Astrocyte of the hippocampus (primary cell): ENCODE results near the gene TRPV5.

ENCODE experiments used
- DNase-seq: peaks from one replicate; pipeline ENCODE4 v3.0.0; 2011; ENCODE audit warnings: low read depth, low spot score

TRPV5 gene

GRCh38 chr7:142871260-142872105, 62.1 kb downstream of the TRPV5 start:
- DNase-seq = no peak

DNA sequence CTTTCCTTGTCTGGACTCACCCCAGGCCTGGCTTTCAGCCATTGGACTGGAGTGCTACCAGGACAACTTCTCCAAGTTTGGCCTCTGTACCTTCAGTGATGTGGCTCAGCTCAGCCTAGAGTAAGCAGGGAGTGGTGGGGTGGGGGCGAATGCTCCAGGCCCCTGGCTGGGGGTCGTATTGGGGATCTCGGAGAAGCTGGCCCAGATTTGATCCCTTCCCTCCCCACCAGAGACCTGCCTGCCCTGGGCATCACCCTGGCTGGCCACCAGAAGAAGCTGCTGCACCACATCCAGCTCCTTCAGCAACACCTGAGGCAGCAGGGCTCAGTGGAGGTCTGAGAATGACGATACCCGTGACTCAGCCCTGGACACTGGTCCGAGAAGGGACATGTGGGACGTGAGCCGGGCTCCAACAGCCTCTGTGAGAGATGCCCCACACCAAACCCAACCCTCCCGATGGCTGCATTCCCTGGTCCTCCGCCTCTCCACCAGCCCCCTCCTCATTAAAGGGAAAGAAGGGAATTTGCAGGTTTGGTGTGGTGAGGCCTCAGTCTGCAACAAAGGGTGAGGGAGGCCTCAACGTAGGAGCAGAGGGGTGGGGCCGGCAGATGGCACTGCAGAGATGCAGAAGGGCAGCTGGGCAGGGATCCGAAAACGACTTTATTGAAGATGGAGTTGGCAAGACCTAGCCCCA, 62.8 kb downstream of the TRPV5 start:
- no peak for DNase-seq

- no peak for DNase-seq
Measured at GRCh38 chr7:142870147-142870559, 63.4 kb downstream of the TRPV5 start.

- no peak for DNase-seq
Measured at GRCh38 chr7:142869434-142869833, 64.1 kb downstream of the TRPV5 start.

DNA sequence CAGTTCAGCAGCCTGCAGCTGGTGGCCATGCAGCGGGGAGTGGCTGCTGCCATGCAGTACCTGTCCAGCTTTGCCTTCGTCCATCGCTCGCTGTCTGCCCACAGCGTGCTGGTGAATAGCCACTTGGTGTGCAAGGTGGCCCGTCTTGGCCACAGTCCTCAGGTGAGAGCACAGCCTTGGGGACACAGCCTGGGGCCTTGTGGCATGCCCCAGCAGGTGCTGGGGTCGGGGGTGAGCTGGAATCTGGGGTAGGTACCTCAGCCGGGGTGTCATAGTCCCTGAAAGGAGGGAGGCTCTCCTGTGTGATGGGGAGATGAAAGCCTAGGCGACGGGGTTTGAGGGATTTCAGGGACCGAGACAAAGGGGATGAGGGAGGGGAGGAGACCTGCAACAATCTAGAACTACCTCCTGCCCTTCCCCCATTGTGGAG, 64.5 kb downstream of the TRPV5 start:
- DNase-seq = no peak

- DNase-seq = no peak
Measured at GRCh38 chr7:142868188-142868985, 65.2 kb downstream of the TRPV5 start.

GRCh38 chr7:142867398-142868187, 66.0 kb downstream of the TRPV5 start:
- no peak for DNase-seq

GRCh38 chr7:142867097-142867378, 66.5 kb downstream of the TRPV5 start:
- DNase-seq = no peak

- peak; percentile 41 for DNase-seq
Measured at GRCh38 chr7:142866361-142867096, 67.0 kb downstream of the TRPV5 start.

GRCh38 chr7:142865766-142866165, 67.8 kb downstream of the TRPV5 start:
- no peak for DNase-seq

- no peak for DNase-seq
Measured at GRCh38 chr7:142864980-142865747, 68.4 kb downstream of the TRPV5 start.

- DNase-seq = no peak
Measured at GRCh38 chr7:142863891-142864685, 69.5 kb downstream of the TRPV5 start.

DNA sequence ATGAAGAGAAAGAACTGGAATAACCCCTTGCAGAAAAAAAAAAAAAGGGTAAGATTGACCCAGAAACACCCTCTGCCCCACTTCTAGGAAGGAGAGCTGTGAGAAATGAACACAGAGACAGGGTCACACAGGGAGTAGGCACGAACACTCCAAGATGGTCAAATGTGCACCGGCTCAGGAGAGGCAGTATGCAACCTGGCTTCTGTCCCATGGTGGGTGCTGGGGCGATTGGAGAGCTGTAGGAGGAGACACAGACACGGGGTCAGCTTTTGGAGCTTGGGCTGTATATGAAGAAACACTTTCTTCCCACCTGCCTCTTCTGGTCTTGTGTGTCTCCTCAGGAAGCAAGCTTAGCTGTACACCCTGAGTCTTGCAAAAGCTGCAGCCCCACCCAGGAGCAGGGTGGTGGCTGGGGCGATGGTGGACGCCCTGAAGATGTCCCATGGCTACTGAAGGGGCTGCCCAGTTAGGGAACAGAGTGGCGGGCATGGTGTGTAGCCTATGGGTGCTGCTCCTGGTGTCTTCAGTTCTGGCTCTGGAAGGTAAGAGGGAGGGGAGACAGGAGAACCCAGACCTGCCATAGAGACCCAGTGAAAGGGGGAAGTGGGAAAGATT, 70.7 kb downstream of the TRPV5 start:
- no peak for DNase-seq

GRCh38 chr7:142862351-142862750, 71.2 kb downstream of the TRPV5 start:
- DNase-seq = no peak

DNA sequence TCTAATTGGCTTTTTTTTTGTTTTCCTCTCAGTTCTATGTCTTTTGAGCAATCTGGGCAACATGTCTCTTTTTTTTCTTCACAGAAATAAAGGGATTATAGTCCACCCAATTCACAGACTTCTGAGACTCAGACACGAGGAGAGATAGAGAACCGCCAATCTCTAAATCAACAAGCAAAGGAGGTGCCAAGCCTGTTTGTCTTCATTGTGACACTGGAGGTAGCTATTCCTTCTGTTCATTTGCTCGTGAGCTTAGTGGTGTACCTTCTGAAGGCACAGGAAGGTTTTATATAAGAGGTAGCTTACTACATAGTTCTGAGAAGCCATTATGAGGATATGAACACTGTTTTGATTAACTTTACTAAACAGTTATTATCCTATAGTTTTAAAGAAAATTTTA, 72.6 kb downstream of the TRPV5 start:
- DNase-seq = no peak

DNA sequence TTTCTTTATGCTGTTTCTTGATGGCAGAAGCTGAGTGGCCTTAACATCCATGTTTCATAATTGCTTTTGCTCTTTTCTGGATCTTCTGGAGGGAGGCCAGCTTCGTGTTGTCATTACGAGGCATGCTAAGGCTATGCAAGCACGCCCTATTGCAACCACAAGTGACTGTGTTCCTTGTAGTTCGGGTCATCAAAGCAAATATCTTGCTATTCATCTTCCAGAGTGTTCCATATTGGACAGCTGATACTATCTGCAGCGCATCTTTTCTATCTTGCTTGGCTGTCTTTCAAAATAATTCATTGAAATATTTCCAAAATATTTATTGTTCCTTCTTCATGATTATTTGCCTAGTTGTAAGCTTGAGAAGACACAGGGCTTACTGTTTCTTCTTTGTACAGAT, 73.7 kb downstream of the TRPV5 start:
- DNase-seq = peak; percentile 9

DNA sequence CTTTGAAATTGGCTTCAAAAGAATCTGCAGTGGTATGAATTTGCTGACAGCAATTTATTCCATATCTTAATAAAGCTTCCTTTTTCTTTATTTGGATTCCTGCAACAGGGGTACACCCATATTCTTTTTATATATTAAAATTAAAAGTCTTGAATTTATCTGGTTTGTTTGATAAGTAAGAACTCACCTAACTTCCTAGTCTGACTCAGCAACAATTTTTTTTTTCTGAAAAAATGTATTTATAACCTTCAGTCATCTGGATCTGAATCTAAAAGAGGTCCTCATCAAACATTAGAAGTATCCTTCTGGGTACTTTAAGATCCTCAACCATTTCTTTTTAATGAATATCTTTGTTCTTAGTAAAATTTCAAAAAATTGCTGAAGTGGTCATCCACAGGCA, 74.1 kb downstream of the TRPV5 start:
- DNase-seq = no peak
